ENCODE data around the gene METAP2. TPM values are rescaled to one million over a fixed set of nuclear protein-coding genes. Genes with fewer than 3 reads are reported as not detected.

The METAP2 gene
- total RNA-seq, 4 donors from 2014 or later, result 66.8 to 92.7 (median 74.2) TPM

DNA sequence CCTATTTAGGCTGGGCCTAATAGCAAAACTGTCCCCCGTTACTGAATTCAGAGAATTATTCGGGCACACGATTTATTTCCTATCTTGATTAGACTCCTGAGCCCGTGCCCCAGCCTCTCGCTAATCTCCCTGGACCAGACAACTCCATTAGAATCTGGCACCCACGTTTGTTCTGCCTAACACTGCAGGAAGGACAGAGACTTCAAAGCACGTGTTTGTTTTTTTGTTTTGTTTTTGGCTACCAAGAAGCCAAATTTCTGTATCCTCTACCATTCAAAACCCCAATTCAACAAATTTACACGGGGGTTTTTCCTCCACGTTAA lies 72.5 kb downstream of the METAP2 start:
- Histone ChIP-seq H3K27ac (no peak overlapping the region), H3K4me1 (peaks cover 0 to 15% (median 0%) of the 10 kb centered on the region in 3 donors), H3K9me3 (no peaks in the 10 kb centered on the region), H3K4me3 (no peak overlapping the region), H3K27me3 (no peaks in the 10 kb centered on the region), H3K36me3 (no peaks in the 10 kb centered on the region)
- 68 to 81% methylated on average over 7 to 9 of the region's 9 CpGs for WGBS, 2 donors (ENCODE audit: low coverage in 1 of 2)
- no peak for ATAC-seq
- no peak for TF ChIP-seq POLR2A (IDR thresholded peaks at IDR 0.05)
- no peak for TF ChIP-seq POLR2AphosphoS5 (IDR thresholded peaks at IDR 0.05)
- no peak for TF ChIP-seq CTCF (IDR thresholded peaks at IDR 0.05)
- TF ChIP-seq EP300 (IDR thresholded peaks at IDR 0.05), result no peak

GRCh38 chr12:95547522-95548055 lies 73.6 kb downstream of the METAP2 start:
- Histone ChIP-seq H3K27me3 (no peaks in the 10 kb centered on the region), H3K4me1 (peaks cover 0 to 15% (median 0%) of the 10 kb centered on the region in 3 donors), H3K9me3 (no peaks in the 10 kb centered on the region), H3K27ac (peak overlapping the region in 3 of 4 donors; percentile 89 to 92 (median 89)), H3K36me3 (no peaks in the 10 kb centered on the region), H3K4me3 (peak overlapping the region; percentile 80 to 94)
- peak; percentile 57 for ATAC-seq
- WGBS, 2 donors (ENCODE audit: low coverage in 1 of 2), result 28 to 32% methylated on average over 8 of the region's 9 CpGs
- TF ChIP-seq POLR2AphosphoS5 (IDR thresholded peaks at IDR 0.05) (peak; percentile 28), EP300 (IDR thresholded peaks at IDR 0.05) (no peak)

DNA sequence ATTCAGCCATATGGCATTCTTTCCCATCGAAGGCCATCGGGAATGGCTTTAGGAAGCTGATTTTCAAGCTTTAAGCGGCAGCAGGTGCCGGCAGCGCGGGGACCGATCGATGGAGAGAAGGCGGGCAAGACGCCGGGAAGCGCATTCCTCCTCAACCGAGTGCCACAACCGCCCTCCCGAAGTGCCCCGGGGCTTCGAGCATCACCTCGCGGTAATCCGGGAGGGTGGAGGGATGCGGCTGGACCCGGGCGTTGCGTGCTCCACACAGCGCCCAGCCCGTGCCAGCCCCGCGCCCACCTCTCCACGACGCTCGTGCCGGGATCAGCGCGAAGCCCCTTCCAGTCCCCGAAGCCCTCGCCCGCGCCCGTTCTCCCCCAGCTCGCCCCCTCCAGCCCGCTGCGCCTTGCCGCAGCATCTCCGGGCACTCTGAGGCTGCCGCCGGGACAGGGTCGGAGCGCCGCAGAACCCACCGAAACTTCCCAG lies 74.1 kb downstream of the METAP2 start:
- peak overlapping the region; percentile 19 to 92 (median 89) for H3K27ac ChIP-seq
- TF ChIP-seq CTCF (IDR thresholded peaks at IDR 0.05), result peak in 1 of 4 experiments; percentile 10
- no peak for TF ChIP-seq EP300 (IDR thresholded peaks at IDR 0.05)
- no peak for TF ChIP-seq POLR2A (IDR thresholded peaks at IDR 0.05)
- no peak for TF ChIP-seq POLR2AphosphoS5 (IDR thresholded peaks at IDR 0.05)
- 0% methylated on average over 1 to 2 of the region's 50 CpGs for WGBS, 2 donors (ENCODE audit: low coverage in 1 of 2)

DNA sequence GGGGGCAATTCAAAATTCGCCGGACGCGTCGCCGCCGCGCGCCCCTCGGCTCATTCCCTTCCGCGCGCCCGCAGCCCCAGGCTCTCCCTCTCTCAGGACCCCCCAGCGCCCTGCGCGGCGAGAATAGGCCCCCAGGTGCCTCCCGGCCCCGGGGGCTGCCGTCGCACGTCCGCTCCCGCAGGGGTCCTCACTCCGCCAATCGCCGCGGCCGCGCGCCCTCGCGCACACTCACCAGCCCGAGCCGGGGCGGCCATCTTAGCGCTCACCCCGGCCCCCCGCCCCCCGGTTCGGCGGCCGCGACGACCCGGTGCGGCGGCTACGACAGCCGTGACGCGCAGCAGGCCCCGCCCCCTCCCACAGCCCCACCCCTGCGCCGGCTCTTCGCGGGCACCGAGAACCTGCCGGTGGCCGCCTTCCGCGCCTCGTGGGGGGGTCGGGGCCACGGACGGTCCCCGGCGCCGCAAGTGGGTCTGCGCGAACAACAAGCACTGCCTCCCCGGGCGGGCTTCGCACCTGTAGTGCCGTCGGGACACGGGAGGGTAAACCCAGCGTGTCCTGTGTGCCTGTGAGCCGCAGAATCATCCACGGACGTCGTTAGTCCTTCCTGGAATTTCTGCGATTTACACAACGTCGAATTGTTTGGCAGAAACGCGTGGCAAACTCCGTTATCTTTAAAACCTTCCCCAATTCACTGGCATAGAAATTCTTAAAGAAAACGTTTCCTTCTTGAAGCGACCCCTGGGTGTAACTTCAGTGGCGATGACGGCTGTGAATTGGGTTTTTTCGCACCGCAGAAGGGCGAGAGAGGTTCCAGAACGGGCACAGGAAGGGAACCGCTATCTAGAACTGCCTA lies 74.8 kb downstream of the METAP2 start:
- Histone ChIP-seq H3K9me3 (no peaks in the 10 kb centered on the region), H3K27me3 (no peaks in the 10 kb centered on the region), H3K4me3 (peak overlapping the region; percentile 80 to 94), H3K27ac (peak overlapping the region; percentile 19 to 92 (median 89)), H3K36me3 (no peaks in the 10 kb centered on the region), H3K4me1 (peaks cover 0 to 15% (median 0%) of the 10 kb centered on the region in 3 donors)
- ATAC-seq, result peak; percentile 91
- no peak for TF ChIP-seq CTCF (IDR thresholded peaks at IDR 0.05)
- peak; percentile 61 for TF ChIP-seq POLR2A (IDR thresholded peaks at IDR 0.05)
- no peak for TF ChIP-seq EP300 (IDR thresholded peaks at IDR 0.05)
- TF ChIP-seq POLR2AphosphoS5 (IDR thresholded peaks at IDR 0.05), result no peak
- 30 to 42% methylated on average over 8 to 16 of the region's 98 CpGs for WGBS, 2 donors (ENCODE audit: low coverage in 1 of 2)

More for the DNA sequence above, 74.1 kb downstream of the METAP2 start:
- Histone ChIP-seq H3K4me3 (peak overlapping the region; percentile 80 to 94), H3K4me1 (peaks cover 0 to 15% (median 0%) of the 10 kb centered on the region in 3 donors), H3K27me3 (no peaks in the 10 kb centered on the region), H3K36me3 (no peaks in the 10 kb centered on the region), H3K9me3 (no peaks in the 10 kb centered on the region)
- ATAC-seq, result peak; percentile 55

DNA sequence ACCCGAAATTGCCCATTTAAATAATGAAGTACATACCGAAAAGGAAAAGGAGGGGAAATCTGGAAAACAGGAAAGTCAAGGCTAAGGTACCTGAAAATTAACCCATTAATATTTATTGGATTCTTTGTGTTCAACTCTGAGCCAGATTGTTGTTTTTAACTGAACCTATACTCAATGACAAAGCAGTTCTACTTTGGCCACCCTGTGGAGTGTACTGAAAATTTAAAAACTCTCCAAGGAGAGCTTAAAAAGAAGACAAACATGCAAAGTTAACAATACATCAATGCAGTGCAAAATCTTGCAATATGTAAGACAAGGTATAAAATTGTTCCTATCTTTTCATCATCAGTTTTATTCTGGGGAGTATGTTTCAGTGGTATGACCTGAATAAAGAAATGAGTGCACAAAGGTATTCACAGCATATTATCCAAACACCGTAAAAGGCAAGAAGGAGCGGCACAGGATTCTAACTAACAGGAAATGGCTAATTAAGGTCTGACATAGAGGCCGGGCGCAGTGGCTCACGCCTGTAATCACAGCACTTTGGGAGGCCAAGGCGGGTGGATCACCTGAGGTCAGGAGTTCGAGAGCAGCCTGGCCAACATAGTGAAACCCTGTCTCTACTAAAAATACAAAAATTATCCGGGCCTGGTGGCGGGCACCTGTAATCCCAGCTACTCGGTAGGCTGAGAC lies 75.6 kb downstream of the METAP2 start:
- H3K4me3 ChIP-seq, result peak overlapping the region; percentile 80 to 94
- H3K9me3 ChIP-seq, result no peaks in the 10 kb centered on the region
- no peak for ATAC-seq
- H3K36me3 ChIP-seq, result no peaks in the 10 kb centered on the region
- no peaks in the 10 kb centered on the region for H3K27me3 ChIP-seq
- 68 to 75% methylated on average over 11 to 12 of the region's 12 CpGs for WGBS, 2 donors (ENCODE audit: low coverage in 1 of 2)
- H3K27ac ChIP-seq, result peak overlapping the region in 1 of 4 donors; percentile 92
- TF ChIP-seq EP300 (IDR thresholded peaks at IDR 0.05), result no peak
- no peak for TF ChIP-seq CTCF (IDR thresholded peaks at IDR 0.05)
- TF ChIP-seq POLR2A (IDR thresholded peaks at IDR 0.05), result no peak
- no peak for TF ChIP-seq POLR2AphosphoS5 (IDR thresholded peaks at IDR 0.05)
- peaks cover 0 to 15% (median 0%) of the 10 kb centered on the region in 3 donors for H3K4me1 ChIP-seq
